Small intestine (tissue), 7 donors: ENCODE results near the gene PDE1A. TPM values are rescaled to one million over a fixed set of nuclear protein-coding genes. Genes with fewer than 3 reads are reported as not detected.

ENCODE experiments used
- DNase-seq, 2 donors: peaks; one replicate each; pipeline versions ENCODE4 v3.0.0 to v3.0.0-alpha.2; 2013
- FAIRE-seq: peaks from 2 replicates; lab custom pipeline; 2012; peaks lifted over from hg19 to GRCh38; lab: Jason Lieb, UNC
- H3K27ac ChIP-seq, 3 donors: one replicate each; pipeline ENCODE4 v1.5.1; 2013; ENCODE audit warnings: low read length in 2 of 3, mild to moderate bottlenecking in 2 of 3, control low read depth in 1 of 3, inconsistent platforms in 1 of 3, low read depth in 1 of 3, moderate library complexity in 1 of 3
- H3K27me3 ChIP-seq, 3 donors: one replicate each; pipeline ENCODE4 v1.6.1; 2013; ENCODE audit warnings: low read length in 3 of 3, inconsistent platforms in 1 of 3; ENCODE audit not compliant: control insufficient read depth in 3 of 3, insufficient read depth in 3 of 3
- H3K36me3 ChIP-seq, 3 donors: one replicate each; pipeline ENCODE4 v1.6.1; 2013; ENCODE audit warnings: low read length in 3 of 3, inconsistent platforms in 1 of 3, low read depth in 1 of 3, mild to moderate bottlenecking in 1 of 3, moderate library complexity in 1 of 3; ENCODE audit not compliant: control insufficient read depth in 3 of 3, insufficient read depth in 2 of 3
- H3K4me1 ChIP-seq, 3 donors: one replicate each; pipeline ENCODE4 v1.6.1; 2013; ENCODE audit warnings: low read length in 2 of 3, inconsistent platforms in 1 of 3, low read depth in 1 of 3, mild to moderate bottlenecking in 1 of 3, moderate library complexity in 1 of 3; ENCODE audit not compliant: control insufficient read depth in 3 of 3, insufficient read depth in 2 of 3
- H3K4me3 ChIP-seq, 3 donors: one replicate each; pipeline ENCODE4 v1.5.1; 2013; ENCODE audit warnings: low read length in 3 of 3, control low read depth in 1 of 3, inconsistent platforms in 1 of 3, low read depth in 1 of 3, mild to moderate bottlenecking in 1 of 3, moderate library complexity in 1 of 3
- H3K9me3 ChIP-seq, 2 donors: one replicate each; pipeline ENCODE4 v1.6.1; 2013; ENCODE audit warnings: low read depth in 1 of 2, low read length in 1 of 2; ENCODE audit not compliant: control insufficient read depth in 2 of 2, insufficient read depth in 1 of 2
- whole genome bisulfite sequencing, 3 donors: extraction: QIAGEN DNeasy Blood & Tissue Kit; methylation state at CpG; one replicate each; pipeline ENCODE4 v1.1.7; 2013; 5-methylcytosine and 5-hydroxymethylcytosine counted together
- polyA plus RNA-seq, 4 donors: library from polyadenylated mRNA; stranded (reverse) in 3 of 4; unstranded in 1 of 4; fragments of 200-250 nt in 3 of 4; fragments of 120-200 nt in 1 of 4; gene quantifications; one replicate each; pipeline versions ENCODE4 v1.2.1 to v1.2.3, GENCODE V29; 2013
- donor health status: healthy with polysubstance abuse.
- donor health status: control.
- donor health status: control.
- donor health status: Bipolar disorder and iron deficiency.
- donor health status: healthy.

PDE1A gene
- polyA plus RNA-seq, 4 donors = 3.5 to 9.7 (median 3.6) TPM; not detected in 1

DNA sequence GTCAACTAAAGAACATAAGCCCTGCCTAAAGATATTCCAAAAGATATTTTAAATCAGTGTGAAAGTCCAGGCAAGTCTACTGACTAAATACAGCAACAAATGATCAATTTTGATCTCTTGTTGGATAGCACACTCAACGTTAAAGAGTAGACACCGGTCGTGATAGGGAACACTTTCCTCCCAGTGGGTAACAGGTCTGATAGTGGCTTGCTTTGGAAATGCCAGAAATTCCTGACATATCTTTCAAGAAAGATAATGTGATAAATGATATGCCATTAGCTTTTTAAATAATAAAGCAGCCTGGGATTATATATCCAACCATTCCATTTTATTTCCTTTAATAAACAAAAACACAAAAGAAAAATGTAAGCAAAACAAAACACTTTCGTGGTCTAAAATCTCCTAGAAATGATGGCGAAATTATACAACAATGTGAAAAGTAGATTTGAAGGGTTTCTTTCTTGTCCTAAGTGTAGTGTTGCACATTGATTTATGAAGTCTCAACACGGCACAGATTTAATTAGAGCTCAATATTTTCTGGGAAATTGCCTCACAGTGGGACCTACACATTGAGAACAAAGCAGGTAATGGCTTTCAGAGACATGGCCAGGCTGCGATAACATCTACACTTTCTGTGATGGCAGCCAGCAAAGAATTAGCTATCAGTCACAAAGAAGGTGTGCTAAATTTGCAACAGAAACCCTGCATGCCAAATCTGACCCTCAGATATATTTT is 282.6 kb downstream of the PDE1A start:
- Histone ChIP-seq H3K4me3 (no peak overlapping the region), H3K27me3 (no peaks in the 10 kb centered on the region), H3K9me3 (no peaks in the 10 kb centered on the region), H3K36me3 (no peaks in the 10 kb centered on the region), H3K4me1 (no peaks in the 10 kb centered on the region), H3K27ac (no peak overlapping the region)
- 79 to 82% (median 79%) methylated on average over 7 of the region's 7 CpGs for WGBS, 3 donors
- FAIRE-seq (no peak), DNase-seq (no peak)

DNA sequence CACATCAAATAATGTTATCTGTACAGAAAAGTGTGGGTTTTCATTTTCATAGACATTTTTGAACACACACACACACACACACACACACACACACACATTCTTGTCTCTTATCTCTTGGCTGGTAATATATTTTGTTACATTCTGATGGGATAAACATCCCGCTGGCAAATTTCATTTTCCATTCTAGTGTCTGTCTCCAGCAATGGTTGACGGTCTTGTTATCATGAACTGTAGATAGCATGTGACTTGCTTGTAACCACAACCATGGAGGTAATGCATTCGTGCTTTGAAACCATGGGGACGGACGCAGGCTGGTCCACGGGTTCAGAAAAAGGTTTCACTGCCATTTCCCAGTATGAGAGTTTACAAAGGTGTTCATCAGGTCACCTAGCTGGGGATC is 284.8 kb downstream of the PDE1A start:
- DNase-seq (no peak), FAIRE-seq (no peak)
- Histone ChIP-seq H3K4me3 (no peak overlapping the region), H3K4me1 (no peaks in the 10 kb centered on the region), H3K9me3 (no peaks in the 10 kb centered on the region), H3K36me3 (no peaks in the 10 kb centered on the region), H3K27ac (no peak overlapping the region), H3K27me3 (no peaks in the 10 kb centered on the region)
- 69 to 76% (median 73%) methylated on average over 6 of the region's 6 CpGs for WGBS, 3 donors

DNA sequence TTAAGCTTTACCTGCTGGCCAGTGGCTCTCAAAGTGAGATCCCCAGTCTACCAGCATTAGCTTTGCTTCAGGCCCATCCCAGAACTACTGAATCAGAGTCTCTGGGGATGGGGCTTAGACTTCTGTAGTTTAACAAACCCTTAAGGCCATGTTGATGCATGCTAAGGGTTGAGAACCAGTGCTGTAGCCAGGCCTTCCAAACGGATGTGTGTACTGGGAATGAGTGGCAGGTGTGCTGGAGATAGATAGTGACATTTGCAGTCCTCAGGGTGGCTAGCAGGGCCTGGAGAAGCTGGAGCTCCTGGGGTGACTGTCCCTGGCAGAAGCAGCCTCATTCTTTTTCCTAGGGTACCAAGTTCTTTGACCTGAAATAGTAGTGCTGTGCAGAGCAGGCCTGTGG is 292.6 kb downstream of the PDE1A start:
- FAIRE-seq = no peak
- 26 to 56% (median 29%) methylated on average over 1 of the region's 1 CpG for WGBS, 3 donors

DNA sequence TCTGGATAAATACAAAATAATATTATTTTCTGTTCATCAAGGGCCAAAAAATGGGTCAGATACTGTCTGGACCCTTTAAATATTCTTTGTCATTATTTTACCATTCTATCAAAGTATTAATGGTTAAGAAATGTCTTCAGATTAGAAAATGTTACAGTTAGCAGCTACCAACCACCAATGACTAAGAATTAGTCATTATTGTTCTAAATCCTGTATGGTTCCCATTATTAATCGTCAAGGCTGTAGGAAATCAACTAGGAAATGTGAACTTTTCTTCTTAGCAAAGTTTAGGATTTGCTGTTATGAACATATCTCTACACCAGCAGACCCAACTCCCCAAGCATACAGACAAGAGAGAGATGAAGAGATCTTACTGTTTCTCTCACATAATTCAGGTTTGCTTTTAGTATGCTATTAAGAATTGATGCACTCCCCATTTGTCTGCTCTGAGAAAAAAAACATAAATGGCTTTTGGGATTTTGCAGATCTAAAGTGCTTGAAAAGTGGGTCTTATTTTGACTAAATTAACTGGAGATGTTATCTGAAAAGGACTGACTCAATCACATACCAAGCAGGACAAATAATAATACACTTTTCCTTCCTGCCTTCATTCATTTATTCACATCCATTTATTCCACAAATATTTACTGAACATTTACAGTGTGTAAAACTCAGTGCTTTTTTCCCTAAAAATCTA is 293.5 kb downstream of the PDE1A start:
- Histone ChIP-seq H3K4me1 (no peaks in the 10 kb centered on the region), H3K27me3 (no peaks in the 10 kb centered on the region), H3K36me3 (no peaks in the 10 kb centered on the region), H3K4me3 (no peak overlapping the region), H3K27ac (no peak overlapping the region), H3K9me3 (no peaks in the 10 kb centered on the region)
- DNase-seq (no peak), FAIRE-seq (no peak)
- WGBS, 3 donors = 46 to 74% (median 46%) methylated on average over 1 of the region's 1 CpG

More for the DNA sequence above, 292.6 kb downstream of the PDE1A start:
- Histone ChIP-seq H3K4me1 (no peaks in the 10 kb centered on the region), H3K9me3 (no peaks in the 10 kb centered on the region), H3K27ac (no peak overlapping the region), H3K4me3 (no peak overlapping the region), H3K36me3 (no peaks in the 10 kb centered on the region), H3K27me3 (no peaks in the 10 kb centered on the region)
- no peak for DNase-seq

DNA sequence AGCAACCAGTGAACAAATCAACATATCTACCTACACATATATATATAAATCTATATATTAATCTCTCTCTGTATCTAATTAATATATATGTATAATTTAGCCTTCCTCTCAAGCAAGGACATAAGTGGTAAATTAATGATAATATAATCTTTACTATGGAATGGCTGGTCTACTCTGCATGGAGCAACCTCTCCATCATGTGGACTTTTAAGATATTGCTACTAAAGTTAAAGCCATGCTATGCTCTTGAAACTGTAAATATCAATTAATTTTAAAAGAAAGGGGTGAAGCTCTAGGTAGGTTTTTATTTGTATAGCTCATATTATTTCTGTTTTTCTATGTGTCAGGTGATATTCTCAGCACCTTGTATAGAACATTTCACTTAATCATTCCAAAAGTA is 294.2 kb downstream of the PDE1A start:
- Histone ChIP-seq H3K36me3 (no peaks in the 10 kb centered on the region), H3K27ac (no peak overlapping the region), H3K4me3 (no peak overlapping the region), H3K4me1 (no peaks in the 10 kb centered on the region), H3K27me3 (no peaks in the 10 kb centered on the region), H3K9me3 (no peaks in the 10 kb centered on the region)
- FAIRE-seq (no peak), DNase-seq (no peak)

DNA sequence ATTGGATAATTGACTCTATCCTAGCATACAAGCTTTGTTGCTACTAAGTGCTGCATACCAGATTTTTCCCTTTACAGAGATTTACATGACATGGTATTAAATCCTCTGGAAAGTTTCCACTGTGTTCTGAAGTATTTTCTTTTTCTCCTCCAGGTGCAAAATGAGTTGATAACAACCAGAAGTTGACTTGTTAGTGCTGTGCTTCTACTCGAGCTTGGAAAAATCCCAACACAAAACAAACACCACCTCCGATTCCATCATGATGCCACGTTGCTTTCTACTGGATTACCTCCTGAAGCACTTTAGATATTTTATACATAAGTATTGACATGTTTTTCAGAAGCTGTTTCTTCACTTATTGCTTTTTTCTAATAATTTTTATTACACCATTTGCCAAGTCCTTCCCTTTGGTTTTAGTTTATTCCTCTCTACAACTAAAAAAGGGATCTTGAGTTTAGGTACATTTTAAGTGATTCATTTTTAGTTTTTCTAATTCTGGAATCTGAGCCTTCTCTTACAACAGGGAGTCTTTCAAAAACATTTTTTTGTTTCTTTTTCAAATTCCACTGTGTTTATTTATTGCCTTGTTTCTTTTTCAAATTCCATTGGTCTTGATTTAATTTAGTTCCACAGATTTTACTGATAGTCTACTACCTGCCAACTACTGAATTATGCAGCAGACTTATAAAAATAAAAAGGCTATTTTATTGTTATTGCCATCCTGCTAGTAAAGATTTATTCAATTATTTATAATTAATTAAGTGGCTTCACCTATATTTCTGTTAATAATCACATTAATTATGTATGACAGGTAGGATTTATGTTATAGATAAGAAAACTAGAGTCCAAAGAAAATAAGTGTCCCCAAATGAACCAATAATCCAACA is 297.8 kb downstream of the PDE1A start:
- H3K27me3 ChIP-seq = no peaks in the 10 kb centered on the region
- H3K4me3 ChIP-seq = no peak overlapping the region
- WGBS, 3 donors = 29 to 56% (median 46%) methylated on average over 3 of the region's 3 CpGs
- H3K36me3 ChIP-seq = no peaks in the 10 kb centered on the region
- no peak for DNase-seq
- H3K4me1 ChIP-seq = no peaks in the 10 kb centered on the region
- no peak overlapping the region for H3K27ac ChIP-seq
- FAIRE-seq = no peak
- no peaks in the 10 kb centered on the region for H3K9me3 ChIP-seq

DNA sequence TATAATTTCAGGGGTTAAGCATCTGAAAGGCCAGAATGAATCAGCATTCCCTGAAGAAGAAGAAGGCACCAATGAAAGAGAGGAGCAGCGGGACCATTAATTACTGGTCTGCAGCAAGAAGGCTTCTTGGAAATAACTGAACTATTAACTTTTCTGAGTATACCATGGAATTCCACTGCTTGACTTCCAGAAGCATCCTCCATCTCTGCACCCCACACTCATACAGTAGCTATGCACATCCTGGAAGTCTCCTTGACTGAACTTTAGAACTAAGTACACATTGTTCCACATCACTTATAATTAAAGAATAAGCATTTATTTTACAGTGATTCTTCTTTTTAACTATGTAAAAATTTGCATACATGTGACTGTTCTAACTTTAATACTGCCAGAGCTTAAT is 309.6 kb downstream of the PDE1A start:
- Histone ChIP-seq H3K27me3 (no peaks in the 10 kb centered on the region), H3K36me3 (no peaks in the 10 kb centered on the region), H3K4me3 (no peak overlapping the region), H3K9me3 (no peaks in the 10 kb centered on the region), H3K4me1 (no peaks in the 10 kb centered on the region), H3K27ac (no peak overlapping the region)
- no peak for FAIRE-seq
- WGBS, 3 donors = 76 to 90% (median 88%) methylated on average over 1 of the region's 1 CpG
- no peak for DNase-seq

DNA sequence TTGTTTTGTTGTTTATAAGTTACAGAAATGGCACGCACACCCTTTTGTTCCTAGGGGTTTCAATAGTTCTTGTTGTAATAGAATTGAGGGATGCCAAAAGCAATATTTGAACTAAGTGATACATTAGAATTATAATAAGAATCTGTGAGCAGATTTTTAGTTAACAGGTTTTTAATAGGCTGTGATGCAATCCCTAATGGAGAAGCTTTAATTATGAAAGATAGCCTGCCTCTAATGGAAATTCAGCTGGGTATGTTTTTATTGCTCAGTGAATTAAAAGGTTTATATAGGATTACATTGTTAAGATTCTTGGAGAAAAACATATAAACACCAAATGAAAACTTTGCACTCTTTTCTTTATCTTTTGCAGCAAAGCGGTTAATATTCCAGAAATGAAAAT is 310.1 kb downstream of the PDE1A start:
- no peaks in the 10 kb centered on the region for H3K36me3 ChIP-seq
- no peak overlapping the region for H3K27ac ChIP-seq
- no peaks in the 10 kb centered on the region for H3K4me1 ChIP-seq
- no peaks in the 10 kb centered on the region for H3K9me3 ChIP-seq
- no peak overlapping the region for H3K4me3 ChIP-seq
- WGBS, 3 donors = 78 to 100% (median 92%) methylated on average over 2 of the region's 2 CpGs
- no peak for DNase-seq
- FAIRE-seq = no peak
- H3K27me3 ChIP-seq = no peaks in the 10 kb centered on the region
